CD4-positive, alpha-beta T cell treated with Interleukin-6 for 4 hours (primary cell): Measurements from ENCODE around the gene AMOTL1.

ENCODE experiments used
- DNase-seq: peaks from one replicate; pipeline ENCODE4 v3.0.0-alpha.2; 2020; ENCODE audit warnings: mixed read lengths

AMOTL1 gene

DNA sequence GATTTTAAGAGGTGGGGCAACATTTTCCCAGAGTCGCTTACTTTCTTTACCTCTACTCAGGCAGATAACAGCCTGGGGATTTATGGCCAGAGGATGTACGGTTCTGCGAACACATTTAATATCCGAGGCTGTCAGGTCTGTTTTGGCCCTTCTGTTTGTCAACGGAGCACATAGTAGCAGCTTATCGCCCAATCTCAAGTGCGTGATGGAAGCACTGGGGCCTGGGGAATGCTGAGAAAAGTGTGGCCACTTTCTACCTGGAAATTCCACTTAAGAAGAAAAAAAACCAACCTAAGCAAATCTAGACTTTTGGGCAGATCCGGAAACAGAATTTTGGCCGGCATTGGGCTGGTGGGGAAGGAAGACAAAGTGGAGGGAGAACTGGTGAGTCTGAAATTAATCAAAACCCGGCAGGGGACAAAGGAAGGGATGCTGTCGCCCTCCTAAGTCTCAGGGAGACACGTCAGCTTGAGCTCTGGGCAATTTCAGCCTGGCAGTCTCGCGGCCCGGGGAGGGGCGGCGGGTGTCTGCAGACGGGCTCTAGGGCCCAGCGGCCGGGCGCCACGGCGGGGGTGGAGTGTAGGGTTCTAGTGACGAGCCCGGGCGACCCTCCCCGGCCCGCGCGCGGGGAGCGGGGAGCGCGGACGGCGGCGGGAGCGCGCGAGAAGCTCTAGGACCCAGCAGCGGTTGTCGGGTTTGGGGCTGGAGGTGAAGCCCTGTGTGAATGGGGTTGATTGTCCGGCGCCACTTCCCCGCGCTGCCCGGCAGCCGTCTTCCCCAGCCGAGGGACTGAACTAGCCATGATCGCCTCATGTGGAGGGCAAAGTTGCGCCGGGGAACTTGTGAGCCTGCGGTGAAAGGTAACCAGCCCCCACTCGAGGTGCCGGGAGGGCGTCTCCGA is at the start of gene AMOTL1:
TSS of gene AMOTL1 (plus strand) at position 656 of the 901 bp plus-strand sequence. CDS start at position 812, 156 bp downstream.
- DNase-seq = peak; percentile 23

- DNase-seq = no peak
Measured at GRCh38 chr11:94719876-94720275, 48.3 kb upstream of the AMOTL1 start.

DNA sequence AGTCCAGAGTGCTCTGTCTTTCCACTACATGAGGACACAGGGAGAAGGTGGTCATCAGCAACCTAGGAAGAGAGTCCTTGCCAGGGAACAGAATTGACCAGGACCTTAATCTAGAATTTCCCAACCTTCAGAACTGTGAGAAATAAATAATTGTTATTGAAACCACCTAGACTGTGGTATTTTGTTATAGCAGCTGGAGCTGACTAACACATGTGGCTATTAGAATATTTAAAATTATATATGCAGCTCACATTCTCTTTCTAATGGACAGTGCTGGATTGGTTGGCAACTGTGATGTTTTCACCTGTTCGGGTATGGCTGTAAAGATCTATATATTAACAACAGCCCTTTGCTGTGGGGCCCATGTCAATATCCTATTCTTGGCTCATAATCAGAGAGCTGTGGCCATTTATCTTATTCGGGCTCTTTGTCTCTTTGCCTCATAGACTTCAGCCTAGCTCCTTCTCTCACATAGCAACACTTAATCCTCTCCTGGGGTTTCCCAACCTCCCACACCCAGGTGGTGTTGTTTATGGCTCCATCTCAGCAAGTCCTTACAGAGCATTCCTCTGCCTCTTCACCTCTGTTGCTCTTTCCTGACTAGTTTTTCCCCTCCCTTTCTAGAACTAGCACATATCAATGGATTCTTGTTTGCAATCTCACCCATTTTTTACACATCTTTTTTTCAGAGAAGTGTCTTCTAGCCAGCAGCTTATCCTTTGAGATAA is 46.4 kb upstream of the AMOTL1 start:
- no peak for DNase-seq

GRCh38 chr11:94722735-94723134 is 45.4 kb upstream of the AMOTL1 start:
- no peak for DNase-seq

GRCh38 chr11:94725097-94725496 is 43.1 kb upstream of the AMOTL1 start:
- DNase-seq = no peak

GRCh38 chr11:94727819-94728218 is 40.3 kb upstream of the AMOTL1 start:
- no peak for DNase-seq

DNA sequence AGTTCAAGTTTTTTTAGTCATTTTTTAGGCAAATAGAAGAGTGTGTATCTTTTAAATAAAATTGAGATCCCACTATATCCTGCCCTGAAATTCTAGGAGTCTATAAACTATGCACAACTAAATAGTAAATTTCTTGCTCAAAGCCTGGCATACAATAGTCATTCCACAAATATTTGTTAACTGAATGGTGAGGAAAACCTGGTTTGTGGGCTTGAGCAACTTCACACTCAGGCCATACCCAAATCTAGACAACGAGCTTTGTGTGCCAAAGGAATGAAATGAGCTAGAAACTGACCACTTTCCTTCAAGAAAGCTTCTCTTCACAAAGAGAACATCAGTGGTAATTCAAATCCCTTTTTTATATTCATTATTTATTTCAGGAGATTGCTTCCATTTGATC is 39.6 kb upstream of the AMOTL1 start:
- no peak for DNase-seq

- no peak for DNase-seq
Measured at GRCh38 chr11:94728966-94729751, 39.0 kb upstream of the AMOTL1 start.

- DNase-seq = no peak
Measured at GRCh38 chr11:94730153-94730552, 38.0 kb upstream of the AMOTL1 start.

DNA sequence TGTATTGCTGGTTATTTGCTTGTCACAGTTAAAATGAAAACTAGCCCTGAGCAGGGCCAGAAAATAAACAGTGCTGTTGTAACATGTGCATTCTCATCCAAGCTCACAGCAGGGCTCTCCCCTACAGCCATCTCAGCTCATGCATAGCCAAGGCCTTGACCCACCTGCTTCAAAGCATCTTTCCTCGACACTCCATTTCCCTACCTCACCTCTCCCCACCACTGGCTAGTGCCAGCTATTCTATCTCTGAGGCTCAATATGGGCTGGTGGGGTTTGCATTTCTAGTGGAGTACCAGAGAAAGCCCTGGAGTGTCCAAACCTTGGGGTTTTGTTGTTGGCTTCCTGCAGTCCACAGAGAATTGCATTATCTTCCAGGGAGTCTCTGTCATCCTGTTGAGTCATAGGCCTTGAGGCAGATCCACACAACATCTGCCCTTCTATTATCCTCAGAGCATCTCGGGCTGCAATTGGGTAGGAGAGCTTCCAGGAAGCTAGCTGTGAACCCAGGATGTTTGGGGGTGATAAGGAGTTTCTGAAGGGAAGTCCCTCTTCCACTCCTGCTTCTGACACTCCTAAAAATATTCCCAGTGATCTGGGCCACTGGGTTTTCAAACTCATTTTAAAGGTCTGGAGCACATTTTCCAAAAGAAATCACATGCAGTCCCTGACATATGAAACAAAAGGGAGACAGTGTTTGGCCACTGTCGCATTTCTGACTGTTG is 36.1 kb upstream of the AMOTL1 start:
- no peak for DNase-seq

- DNase-seq = no peak
Measured at GRCh38 chr11:94732617-94733281, 35.4 kb upstream of the AMOTL1 start.

DNA sequence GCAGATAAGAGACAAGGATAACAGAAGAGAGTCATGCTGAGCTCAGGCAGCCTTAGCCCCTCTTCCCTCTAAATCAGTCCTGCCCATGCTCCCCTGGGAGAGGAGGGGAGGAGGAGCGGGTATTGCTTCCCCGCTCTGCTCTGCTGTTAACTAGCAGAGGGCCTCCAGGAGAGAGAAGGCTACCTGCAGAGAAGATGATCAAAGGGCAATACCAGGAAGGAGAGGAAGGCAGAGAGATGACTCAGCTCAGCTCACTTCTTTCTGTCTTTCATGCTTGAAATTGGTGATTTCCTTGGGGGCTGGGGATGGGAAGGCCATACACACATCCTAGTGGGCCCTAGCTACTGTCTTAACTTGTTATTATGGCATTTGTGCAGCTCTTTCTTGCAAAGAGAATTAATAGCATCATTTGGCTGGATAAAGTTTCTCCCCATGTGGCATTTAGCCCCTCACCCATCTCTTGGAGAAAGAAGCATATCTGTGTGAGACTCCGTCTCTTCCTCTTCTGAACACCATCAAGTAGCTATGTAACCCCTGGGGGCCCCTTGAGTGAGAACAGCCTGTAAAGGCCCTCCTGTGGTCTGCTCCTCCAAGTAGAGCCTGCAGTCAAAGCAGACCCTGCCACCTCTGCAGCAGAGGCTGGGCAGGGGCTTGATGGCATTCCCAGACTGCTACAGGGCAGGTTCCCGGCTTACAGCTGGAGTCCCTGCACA is 33.4 kb upstream of the AMOTL1 start:
- no peak for DNase-seq

DNA sequence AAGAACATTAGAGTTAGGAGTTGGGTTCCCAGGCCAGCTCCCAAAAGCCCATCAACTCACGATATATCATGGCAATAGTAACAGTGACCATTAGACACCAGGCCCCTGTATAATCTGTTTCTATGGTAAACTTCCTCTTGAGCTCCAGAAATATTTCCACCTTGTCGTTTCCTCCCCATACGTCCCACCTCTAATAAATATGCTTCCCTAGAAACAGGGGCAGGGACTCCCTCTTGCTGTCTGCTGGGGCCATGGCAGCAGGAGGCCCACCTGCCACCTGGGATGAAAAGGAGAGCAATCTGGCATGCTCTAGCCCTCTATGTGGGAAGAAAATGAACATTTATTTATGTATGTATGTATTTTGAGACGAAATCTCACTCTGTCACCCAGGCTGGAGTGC is 32.2 kb upstream of the AMOTL1 start:
- DNase-seq = no peak

- DNase-seq = no peak
Measured at GRCh38 chr11:94737171-94737611, 31.0 kb upstream of the AMOTL1 start.

- DNase-seq = no peak
Measured at GRCh38 chr11:94738746-94739145, 29.4 kb upstream of the AMOTL1 start.

- no peak for DNase-seq
Measured at GRCh38 chr11:94739331-94739730, 28.8 kb upstream of the AMOTL1 start.

DNA sequence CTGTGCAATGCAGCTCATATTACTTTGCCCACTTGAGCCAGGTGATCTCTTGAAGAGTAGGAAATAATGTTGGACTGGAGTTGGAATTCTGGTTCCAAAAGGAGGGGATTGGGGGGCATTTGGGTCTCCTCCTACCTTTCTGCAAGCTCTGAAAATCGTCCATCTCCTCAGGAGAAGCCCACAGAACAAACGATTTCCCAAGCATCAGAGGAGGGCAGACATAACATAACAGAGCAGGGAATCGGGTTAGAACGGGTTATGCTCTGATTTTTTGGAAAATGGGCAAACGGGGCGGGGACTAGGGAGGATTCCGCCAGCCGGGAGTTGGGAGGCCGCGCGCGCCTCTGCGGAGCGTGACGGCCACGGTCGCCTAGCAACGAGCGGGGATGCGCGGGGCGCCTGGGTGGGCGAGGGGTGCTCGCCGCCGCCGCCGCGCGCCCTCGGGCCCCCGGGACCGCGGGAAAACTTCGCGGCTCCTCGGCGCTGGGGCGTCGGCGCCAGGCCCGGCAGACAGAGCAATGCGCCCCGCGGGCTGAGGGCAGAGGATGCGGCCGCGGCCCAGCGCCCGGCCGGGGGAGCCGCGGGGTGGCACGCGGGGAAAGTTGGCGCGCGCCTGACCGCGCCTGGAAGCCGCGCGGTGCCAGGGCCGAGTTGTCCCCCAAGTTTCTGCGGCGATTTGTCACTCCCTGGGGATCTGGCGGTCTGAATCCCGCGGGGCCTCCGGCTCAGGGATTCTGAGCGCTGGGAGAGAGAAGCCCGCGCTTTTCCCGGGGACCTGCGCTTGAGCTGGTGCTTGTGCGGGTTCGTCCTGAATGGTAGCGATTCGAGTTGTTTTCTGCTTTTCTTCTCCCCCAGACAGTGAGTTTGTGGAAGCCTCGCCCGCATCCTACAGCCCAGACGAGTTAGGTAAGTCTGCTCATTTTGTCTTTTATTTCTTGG is 27.8 kb upstream of the AMOTL1 start:
- no peak for DNase-seq

GRCh38 chr11:94741022-94741679 is 27.0 kb upstream of the AMOTL1 start:
- no peak for DNase-seq

GRCh38 chr11:94742665-94743064 is 25.5 kb upstream of the AMOTL1 start:
- no peak for DNase-seq
